C4-2B (cell line): ENCODE measurements around the gene PRSS33.

Experiments
- CTCF ChIP-seq: fragments of 450-650 bp; conservative IDR thresholded peaks from 2 replicates; pipeline ENCODE4 v1.5.1; 2017; ENCODE audit warnings: mild to moderate bottlenecking
- ZFX ChIP-seq: fragments of 450-650 bp; IDR thresholded peaks from 2 replicates; pipeline ENCODE4 v1.6.1; 2017

DNA sequence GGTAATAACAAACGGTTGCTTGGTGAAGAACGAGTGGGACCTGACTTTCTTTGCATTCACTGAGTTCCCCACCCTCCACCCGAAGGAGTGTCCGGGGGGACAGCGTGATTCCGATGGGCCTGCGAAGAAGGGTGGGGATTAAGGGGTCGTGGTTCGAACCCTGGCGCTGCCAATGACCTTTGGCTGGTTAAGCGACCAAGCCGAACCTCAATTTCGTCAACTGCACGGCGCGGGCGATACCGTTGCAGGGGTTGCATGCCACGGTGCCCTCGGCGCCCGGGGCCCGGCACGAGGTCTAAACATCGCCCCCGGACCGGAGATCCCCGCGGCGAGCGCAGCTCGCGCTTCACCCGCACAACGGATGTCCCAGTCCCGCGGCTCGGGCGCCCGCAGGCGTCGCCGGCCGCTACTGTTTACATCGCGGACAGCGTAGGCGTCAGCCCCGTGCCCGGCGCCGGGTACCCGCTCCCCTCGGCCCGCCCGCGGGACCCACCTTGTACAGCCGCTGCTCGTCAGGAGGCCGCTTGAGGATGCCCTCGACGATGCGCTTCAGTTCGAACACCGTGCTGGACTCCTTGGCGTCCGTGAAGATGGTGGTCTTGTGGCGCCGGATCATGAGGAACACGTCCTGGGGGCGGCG lies 10.7 kb downstream of the PRSS33 start:
- no peak for TF ChIP-seq CTCF
- no peak for TF ChIP-seq ZFX
